ELR (cell line): Measurements from ENCODE around the gene SLF2.

ENCODE experiments used
- DNase-seq: peaks from one replicate; pipeline ENCODE4 v3.0.0-alpha.2; 2015; ENCODE audit warnings: low read depth

Gene SLF2

GRCh38 chr10:100912605-100913469 lies at the start of gene SLF2:
Gene SLF2, plus strand, starts transcription at chr10:100912963. Its CDS starts 148 bp downstream, at chr10:100913111.
- DNase-seq, result peak; percentile 99

DNA sequence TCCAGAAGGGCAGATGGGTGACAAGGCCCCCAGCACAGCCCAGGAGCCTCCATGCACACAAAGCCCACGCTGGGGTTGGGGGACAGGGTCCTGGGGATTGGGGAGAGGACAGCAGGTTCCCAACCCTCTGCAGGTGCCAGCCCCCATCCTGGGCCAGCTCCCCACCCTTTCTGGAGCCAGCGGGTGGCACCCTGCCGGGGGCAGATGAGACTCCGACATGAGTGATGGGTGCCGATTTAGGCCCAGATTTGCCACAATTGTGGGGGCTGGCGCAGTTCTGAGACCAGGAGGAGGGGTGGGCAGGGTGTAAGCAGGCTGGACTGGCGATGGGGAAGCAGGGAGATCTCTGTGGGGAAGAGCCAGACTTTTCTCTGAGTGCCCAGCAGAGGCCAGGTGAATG lies 49.3 kb upstream of the SLF2 start:
- DNase-seq, result no peak

DNA sequence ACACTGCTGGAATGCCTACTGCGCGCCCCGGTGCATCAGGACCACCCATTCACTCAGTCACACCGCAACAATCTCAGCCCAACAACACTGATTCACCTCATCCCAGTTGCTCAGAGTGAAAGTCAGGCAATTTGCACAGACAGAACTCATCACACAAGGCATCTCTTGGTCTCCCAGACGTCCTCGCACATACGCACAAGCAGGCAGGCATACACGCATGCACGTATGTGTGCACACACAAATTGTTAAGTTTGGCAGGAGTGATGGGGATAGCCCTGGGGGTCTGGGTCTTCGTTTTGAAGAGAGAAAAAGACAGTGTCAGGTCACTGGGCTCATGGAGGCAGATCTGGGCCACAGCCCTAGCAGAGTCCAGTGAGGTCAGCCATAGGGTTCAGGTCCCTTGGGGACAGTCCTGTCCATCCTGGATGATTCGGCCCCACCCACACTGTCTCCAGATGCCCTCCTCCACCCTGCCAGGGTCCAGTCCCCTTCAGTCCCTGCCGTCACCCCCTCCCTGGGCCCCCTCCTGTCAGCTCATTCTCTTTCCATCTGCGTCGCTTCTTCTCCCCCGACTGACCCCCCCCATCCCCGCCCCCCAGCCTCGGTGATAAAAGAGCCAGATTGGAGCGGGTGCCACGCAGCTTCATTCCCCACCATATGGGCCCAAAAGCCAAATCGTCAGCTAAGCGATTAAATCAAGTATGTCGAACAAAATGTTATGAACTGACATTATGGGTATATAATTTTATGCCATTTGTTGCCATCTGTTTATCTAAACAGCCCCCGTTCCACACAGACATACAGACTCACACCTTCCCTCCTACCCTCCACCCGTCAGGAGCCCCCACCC lies 48.5 kb upstream of the SLF2 start:
- DNase-seq, result no peak

DNA sequence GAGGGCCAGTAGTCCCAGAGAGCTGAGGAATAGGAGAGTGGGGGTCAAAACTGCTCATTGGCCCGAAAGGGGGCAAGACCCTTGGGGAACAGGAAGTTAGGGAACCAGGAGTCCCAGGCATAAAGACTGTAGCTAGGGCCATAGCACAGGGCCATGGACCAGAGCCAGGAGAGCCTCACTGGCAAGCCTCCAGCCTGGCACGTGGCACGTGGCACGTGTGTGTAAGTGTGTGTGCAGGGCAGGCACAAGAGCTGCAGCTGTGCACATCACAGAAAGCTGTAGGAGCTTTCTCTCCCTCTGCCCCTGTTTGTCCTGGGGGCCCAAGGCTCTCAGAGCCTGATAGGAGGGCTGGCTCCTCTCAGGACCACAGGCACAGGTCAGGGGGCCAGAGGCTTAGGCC lies 47.8 kb upstream of the SLF2 start:
- no peak for DNase-seq

DNA sequence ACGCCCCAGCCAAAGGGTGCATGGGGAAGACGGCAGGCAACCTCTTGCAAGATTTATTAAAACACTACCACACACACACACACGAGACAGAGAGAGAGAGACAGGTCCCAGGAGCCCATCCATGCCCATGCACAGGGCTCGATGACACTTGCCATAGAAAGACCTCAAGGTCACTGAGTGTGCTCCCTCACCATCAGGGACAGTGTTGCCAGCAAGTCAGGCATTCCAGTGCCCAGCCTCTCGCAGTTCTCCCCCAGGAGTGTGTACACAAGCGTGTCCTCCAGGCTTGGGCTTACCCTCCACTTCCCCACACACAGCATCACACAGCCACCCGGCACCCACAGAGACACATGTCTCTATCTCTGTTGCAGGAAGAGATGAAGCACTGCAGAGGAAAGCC lies 46.8 kb upstream of the SLF2 start:
- DNase-seq, result no peak

DNA sequence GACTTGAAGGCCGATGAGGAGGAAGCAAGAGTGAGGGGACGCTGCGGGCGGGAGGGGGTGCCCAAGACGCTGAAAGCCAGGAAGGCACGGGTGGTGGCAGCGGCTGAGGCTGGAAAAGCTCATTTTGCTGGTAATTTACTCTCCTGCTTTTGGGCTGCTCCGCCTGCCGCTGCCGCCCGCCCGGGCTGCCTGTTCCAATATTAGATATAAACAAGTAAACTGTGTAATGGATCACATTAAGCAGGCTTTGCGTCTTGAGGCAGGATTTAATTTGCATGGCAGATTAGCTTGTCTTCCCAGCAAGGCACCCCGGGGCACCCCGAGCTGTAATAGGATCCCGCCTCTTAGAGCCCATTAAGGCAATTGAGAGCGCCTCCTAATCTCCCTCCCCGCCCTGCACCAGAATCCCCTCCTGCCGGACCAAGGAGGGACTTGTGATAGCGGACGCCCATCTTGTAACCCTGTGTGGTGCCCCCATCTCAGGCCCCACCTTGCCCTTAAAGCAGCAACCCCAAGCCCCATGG lies 46.1 kb upstream of the SLF2 start:
- no peak for DNase-seq

- DNase-seq, result no peak
Observed at GRCh38 chr10:100867261-100867963, 45.4 kb upstream of the SLF2 start.

DNA sequence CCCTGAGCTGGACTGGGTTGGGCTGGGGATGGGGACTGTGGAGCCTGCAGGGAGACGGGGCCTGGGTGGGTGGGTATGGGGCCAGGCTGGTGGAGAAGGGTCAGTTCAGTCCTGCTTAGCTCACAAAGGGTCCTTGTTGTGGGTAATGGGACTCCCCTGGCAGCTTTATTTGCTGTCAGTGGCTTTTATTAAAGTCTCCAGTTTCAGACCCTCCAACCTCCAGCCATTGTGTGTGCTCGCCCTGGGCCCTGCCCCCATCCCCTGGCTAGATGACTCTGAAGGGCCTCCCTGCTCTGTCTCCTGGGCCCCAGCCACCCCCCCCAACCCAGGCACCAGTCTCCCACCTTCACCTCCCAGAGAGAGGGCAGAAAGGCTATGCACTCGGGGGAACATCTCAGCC lies 44.4 kb upstream of the SLF2 start:
- DNase-seq, result no peak

GRCh38 chr10:100869399-100869798 lies 43.4 kb upstream of the SLF2 start:
- DNase-seq, result no peak

DNA sequence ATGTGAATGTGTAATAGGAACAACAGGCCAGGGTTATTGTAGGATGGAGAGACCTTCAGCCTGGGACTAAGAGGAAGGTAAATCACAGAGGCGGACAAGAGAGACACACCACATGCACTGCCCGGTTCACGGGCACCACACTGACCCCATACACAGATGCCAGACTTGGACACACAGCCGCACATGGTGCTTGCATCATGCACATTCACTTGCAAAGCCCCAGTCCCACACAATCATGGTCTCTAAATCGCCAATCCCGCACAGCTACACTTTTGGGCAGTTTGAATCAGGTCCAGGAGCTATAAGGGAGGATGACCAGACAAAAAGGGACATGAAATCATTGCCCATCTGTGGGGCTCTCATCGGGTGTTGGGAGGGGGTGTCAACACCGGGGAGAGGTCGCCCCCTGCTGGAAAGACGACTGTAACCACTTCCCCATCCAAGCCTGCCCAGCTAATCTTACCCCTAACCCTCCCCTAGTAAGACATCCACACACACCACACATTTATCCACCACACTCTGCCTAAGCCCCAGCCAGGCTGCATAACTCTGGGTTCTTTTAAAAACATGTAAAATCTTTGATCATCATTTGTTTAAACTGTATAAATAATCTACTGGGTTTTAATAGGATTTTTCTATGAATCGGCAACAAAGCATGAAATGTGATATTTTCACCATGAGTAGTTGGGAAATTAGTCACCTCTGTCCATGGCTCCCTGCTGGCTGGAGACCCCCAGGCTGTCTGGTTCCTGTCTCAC lies 40.5 kb upstream of the SLF2 start:
- DNase-seq, result peak; percentile 70

DNA sequence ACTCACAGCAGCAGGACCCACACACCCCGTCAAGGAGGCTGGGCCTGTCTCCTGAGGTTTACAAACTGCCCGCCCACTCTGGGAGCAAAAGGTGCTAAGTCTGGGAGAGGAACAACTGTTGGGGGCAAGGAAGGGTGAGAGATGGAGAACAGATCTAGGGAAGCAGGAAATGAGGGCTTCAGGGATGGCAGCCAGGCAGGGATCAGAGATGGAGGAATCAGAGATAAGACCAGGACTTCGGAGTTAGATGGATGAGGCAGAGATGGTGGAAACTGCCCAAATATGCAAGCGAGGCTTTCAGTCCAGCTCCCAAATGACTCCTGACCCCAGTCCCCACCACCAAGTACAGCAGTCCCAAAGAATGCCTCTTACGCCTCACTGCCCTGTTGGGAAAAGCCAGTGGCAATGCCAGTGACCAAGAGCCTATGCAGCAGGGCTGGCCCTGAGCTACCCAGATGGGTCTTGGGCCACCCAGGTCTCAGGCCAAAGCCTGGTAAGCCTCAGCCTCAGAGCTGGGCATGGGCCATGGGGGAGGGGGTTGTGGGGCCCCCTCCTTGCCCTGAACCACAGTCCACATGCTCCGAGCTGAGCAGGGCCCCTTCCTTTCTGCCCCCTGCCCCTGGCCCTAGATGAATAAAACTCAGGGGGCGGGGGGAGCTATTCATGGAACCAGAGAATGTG lies 39.5 kb upstream of the SLF2 start:
- no peak for DNase-seq

DNA sequence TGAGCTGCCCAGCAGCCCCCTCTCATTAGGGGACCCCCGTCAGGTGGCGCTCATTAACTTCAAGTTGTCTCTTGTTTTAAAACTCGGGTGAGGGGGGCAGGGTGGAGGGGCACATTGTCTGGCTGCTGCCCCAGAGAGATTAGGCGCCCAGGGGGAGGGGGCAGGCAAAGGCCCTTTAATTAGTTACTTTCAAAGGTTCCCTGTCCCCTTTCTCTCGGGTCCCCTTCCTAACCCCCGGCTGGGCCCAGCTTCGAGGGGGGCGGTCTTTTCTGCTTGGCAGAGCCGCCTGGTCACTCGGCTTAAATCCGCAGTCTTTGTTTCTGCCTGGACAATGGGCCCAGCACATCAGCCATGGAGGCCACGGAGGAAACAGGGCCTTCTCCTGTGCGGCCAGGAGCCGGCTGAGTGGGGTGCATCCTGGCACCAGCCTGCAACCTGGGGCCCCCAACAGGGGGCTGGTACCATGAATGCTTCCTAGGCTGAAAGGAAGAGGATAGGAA lies 38.9 kb upstream of the SLF2 start:
- no peak for DNase-seq

DNA sequence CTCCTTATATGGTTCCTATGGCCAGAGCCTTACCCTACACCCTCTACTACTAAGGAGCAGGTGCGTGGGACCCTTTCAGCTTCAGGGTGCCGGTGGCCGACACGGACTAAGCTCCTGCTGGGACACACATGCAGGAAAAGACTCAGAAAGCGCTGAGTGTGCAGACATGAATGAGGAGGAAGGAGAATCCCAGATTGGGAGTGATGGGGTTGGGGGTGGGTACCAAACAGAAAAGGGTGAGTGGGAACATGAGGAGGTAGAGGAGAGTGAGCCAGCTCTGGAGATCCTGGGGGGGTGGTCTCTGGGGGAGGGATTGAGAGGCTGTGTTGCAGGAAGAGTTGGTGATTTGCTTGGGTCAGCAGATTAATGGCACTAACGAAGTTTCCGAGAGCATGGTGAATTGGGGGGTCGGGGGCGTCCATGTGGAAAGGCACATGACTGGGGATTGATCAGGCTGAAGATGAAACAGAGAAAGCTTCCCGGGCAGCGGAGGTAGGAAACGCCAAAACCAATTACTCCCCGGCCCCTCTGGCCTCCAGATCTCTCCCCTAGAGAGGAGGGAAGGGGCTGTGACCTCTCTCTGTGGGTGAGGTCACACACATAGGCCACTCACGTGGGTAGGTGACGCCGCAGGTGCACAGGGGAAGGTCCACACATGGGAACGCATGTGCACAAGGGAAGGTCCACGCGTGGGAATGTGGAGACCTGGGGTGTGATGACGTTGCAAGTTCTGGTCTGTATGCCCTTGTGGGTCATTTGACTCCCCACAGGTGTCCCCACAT lies 37.9 kb upstream of the SLF2 start:
- no peak for DNase-seq

- DNase-seq, result no peak
Observed at GRCh38 chr10:100875484-100876166, 37.1 kb upstream of the SLF2 start.

DNA sequence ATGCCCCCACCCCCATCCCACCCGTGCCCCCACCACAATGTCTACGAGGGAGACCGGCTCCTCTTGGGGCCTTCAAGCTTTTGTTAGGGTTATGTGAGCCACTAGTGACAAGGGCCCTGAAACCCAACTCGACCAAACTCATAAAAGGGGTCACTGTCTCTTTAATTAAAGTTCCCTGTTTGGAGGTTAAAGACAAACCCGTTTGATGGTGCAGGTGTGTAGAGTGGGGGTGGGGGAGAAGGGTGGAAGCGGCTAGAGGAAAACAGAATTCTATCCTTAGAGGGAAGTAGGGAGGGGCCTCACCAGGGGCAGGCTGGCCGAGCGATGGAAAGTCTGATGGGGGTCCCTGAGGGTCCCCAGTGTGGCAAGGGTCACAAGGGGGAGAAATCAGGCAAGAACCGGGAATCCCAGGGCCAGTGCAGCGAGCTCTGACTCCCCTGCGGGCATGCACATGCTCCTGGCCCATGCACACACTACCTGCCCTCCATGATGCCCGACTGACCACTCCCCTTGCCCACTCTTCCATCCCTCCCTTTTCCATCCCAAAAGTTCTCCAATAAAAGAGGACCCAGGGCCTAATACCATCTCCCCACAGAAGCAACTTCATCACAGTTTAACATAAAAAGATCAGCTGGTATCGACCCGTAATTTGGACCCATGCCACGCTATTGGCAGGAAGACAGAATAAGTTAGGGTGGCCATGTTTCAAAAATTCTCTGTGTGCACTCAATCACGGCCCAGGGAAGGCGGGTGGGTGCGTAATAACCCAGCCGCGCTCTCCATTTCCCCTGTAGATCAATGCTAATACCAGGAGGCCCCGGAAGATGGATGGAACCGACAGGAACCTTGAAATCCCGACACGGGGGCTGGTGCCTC lies 35.9 kb upstream of the SLF2 start:
- DNase-seq, result no peak

- no peak for DNase-seq
Observed at GRCh38 chr10:100877461-100877850, 35.3 kb upstream of the SLF2 start.

DNA sequence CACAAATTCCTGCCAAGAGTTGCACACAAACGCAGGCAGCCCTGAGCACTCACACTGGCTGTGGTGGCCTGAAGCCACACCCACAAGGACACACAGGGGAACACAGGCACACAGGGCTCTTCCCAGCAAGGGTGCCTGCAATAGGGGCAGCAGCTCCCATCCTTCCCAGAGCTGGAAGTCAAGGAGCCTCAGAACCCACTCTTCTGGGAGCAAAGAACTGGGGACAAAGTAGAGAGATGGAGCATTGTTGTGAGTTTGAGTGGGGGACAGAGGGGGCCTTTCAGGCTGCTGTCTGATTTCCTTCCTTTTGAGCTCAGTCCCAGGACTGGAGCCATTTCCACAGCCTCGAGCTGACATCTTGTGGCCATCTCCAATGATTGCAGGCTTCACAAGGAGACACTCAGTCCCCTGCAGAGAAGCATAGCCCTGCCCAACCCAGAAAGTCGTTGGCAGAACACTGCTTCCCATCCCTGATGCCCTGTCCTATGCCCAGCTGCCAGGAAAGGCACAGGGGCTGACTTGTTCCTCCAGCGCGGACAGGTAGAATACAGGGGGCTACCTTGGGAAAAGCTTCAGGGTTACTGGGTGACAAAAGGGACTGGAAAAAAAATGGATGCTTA lies 34.4 kb upstream of the SLF2 start:
- peak; percentile 81 for DNase-seq
